T1000 (cell line): ENCODE results near the gene JAZF1.

Experiments used
- DNase-seq: peaks from one replicate; lab custom pipeline; 2025; ENCODE audit warnings: mixed read lengths; lab: John Stamatoyannopoulos, UW

JAZF1 gene

GRCh38 chr7:28106321-28106829 is 74.2 kb downstream of the JAZF1 start:
- DNase-seq: no peak

GRCh38 chr7:28105234-28105633 is 75.4 kb downstream of the JAZF1 start:
- DNase-seq: no peak

- DNase-seq: no peak
These were observed 75.8 kb downstream of the JAZF1 start for GRCh38 chr7:28104811-28105210.

- no peak for DNase-seq
These were observed 76.5 kb downstream of the JAZF1 start for GRCh38 chr7:28104041-28104541.

GRCh38 chr7:28102797-28103196 is 77.8 kb downstream of the JAZF1 start:
- DNase-seq: no peak

- DNase-seq: peak; percentile 16
These were observed 83.9 kb downstream of the JAZF1 start for GRCh38 chr7:28096713-28097112.

- no peak for DNase-seq
These were observed 85.4 kb downstream of the JAZF1 start for GRCh38 chr7:28095231-28095630.

- DNase-seq: no peak
These were observed 86.9 kb downstream of the JAZF1 start for GRCh38 chr7:28093623-28094232.

- no peak for DNase-seq
These were observed 89.4 kb downstream of the JAZF1 start for GRCh38 chr7:28091190-28091589.

GRCh38 chr7:28088901-28089714 is 91.5 kb downstream of the JAZF1 start:
- no peak for DNase-seq

- no peak for DNase-seq
These were observed 92.6 kb downstream of the JAZF1 start for GRCh38 chr7:28088032-28088431.

GRCh38 chr7:28086198-28086597 is 94.4 kb downstream of the JAZF1 start:
- DNase-seq: no peak

GRCh38 chr7:28083998-28084985 is 96.3 kb downstream of the JAZF1 start:
- DNase-seq: no peak

GRCh38 chr7:28083164-28083997 is 97.2 kb downstream of the JAZF1 start:
- no peak for DNase-seq

- DNase-seq: no peak
These were observed 98.5 kb downstream of the JAZF1 start for GRCh38 chr7:28082071-28082470.

GRCh38 chr7:28081016-28081415 is 99.6 kb downstream of the JAZF1 start:
- no peak for DNase-seq

- no peak for DNase-seq
These were observed 102.3 kb downstream of the JAZF1 start for GRCh38 chr7:28078036-28078901.

- DNase-seq: no peak
These were observed 103.0 kb downstream of the JAZF1 start for GRCh38 chr7:28077616-28078015.

- DNase-seq: no peak
These were observed 104.0 kb downstream of the JAZF1 start for GRCh38 chr7:28076423-28077200.
